HUES48 (cell line): ENCODE measurements around the gene MEI4.
"Not testable (repeated sequence)": the region's sequence is repeated elsewhere in the genome, so short reads cannot be mapped to it uniquely, and the experiment has no call there.

Experiments
- H3K27ac ChIP-seq: one replicate; pipeline ENCODE4 v1.7.0; 2013; ENCODE audit warnings: low read depth, low read length, inconsistent platforms
- H3K27me3 ChIP-seq: 2 replicates; pipeline ENCODE4 v1.6.1; 2013; ENCODE audit warnings: mild to moderate bottlenecking, low read length; ENCODE audit not compliant: control insufficient read depth, insufficient read depth
- H3K36me3 ChIP-seq: 2 replicates; pipeline ENCODE4 v1.6.1; 2013; ENCODE audit warnings: low read length; ENCODE audit not compliant: control insufficient read depth, insufficient read depth
- H3K4me1 ChIP-seq: 2 replicates; pipeline ENCODE4 v1.6.1; 2013; ENCODE audit warnings: mild to moderate bottlenecking, low read length; ENCODE audit not compliant: control insufficient read depth, insufficient read depth
- H3K4me3 ChIP-seq: 2 replicates; pipeline ENCODE4 v1.5.1; 2013; ENCODE audit warnings: mild to moderate bottlenecking, low read depth, low read length
- H3K9ac ChIP-seq: 2 replicates; pipeline ENCODE4 v1.6.1; 2013; ENCODE audit warnings: mild to moderate bottlenecking, low read depth, low read length, moderate library complexity
- H3K9me3 ChIP-seq: 2 replicates; pipeline ENCODE4 v1.6.1; 2013; ENCODE audit warnings: low read length; ENCODE audit not compliant: control insufficient read depth, insufficient read depth

The MEI4 gene

GRCh38 chr6:77638129-77638830 lies 14.6 kb upstream of the MEI4 start:
- Histone ChIP-seq H3K9me3 (no peaks in the 10 kb centered on the region), H3K27ac (no peak overlapping the region)

GRCh38 chr6:77644102-77644705 lies 8.6 kb upstream of the MEI4 start:
- no peaks in the 10 kb centered on the region for H3K27me3 ChIP-seq
- no peak overlapping the region for H3K27ac ChIP-seq
- peaks cover 6% of the 10 kb centered on the region; the same call in 1 of the 2 replicates for H3K4me1 ChIP-seq
- no peak overlapping the region for H3K4me3 ChIP-seq
- no peaks in the 10 kb centered on the region for H3K9me3 ChIP-seq
- H3K9ac ChIP-seq = no peak overlapping the region
- no peaks in the 10 kb centered on the region for H3K36me3 ChIP-seq

More at GRCh38 chr6:77638129-77638830, 14.6 kb upstream of the MEI4 start:
- no peaks in the 10 kb centered on the region for H3K27me3 ChIP-seq
- H3K4me3 ChIP-seq = no peak overlapping the region
- H3K4me1 ChIP-seq = no peaks in the 10 kb centered on the region
- H3K36me3 ChIP-seq = no peaks in the 10 kb centered on the region
- no peak overlapping the region for H3K9ac ChIP-seq

GRCh38 chr6:77650098-77650663 lies 2.7 kb upstream of the MEI4 start:
- H3K9me3 ChIP-seq = no peaks in the 10 kb centered on the region
- peaks cover 8% of the 10 kb centered on the region; the same call in 1 of the 2 replicates for H3K4me1 ChIP-seq
- H3K9ac ChIP-seq = peak overlapping the region; percentile 82
- no peaks in the 10 kb centered on the region for H3K36me3 ChIP-seq
- peak overlapping the region; percentile 71 for H3K27ac ChIP-seq
- no peaks in the 10 kb centered on the region for H3K27me3 ChIP-seq
- H3K4me3 ChIP-seq = peak overlapping the region; percentile 68

GRCh38 chr6:77653816-77654215 lies 977 bp downstream of the MEI4 start:
- H3K4me3 ChIP-seq = no peak overlapping the region
- no peaks in the 10 kb centered on the region for H3K36me3 ChIP-seq
- H3K4me1 ChIP-seq = peaks cover 4% of the 10 kb centered on the region; the same call in 1 of the 2 replicates
- no peaks in the 10 kb centered on the region for H3K27me3 ChIP-seq
- no peaks in the 10 kb centered on the region for H3K9me3 ChIP-seq
- no peak overlapping the region for H3K27ac ChIP-seq
- H3K9ac ChIP-seq = no peak overlapping the region

- not testable (repeated sequence) for H3K4me3 ChIP-seq, H3K9ac ChIP-seq, H3K4me1 ChIP-seq, H3K36me3 ChIP-seq, H3K27me3 ChIP-seq, H3K9me3 ChIP-seq, H3K27ac ChIP-seq
These were observed 2.2 kb downstream of the MEI4 start for GRCh38 chr6:77655035-77655434.

GRCh38 chr6:77656999-77657764 lies 4.3 kb downstream of the MEI4 start:
- no peaks in the 10 kb centered on the region for H3K9me3 ChIP-seq
- H3K9ac ChIP-seq = no peak overlapping the region
- H3K27ac ChIP-seq = no peak overlapping the region
- H3K4me3 ChIP-seq = no peak overlapping the region
- no peaks in the 10 kb centered on the region for H3K27me3 ChIP-seq
- no peaks in the 10 kb centered on the region for H3K36me3 ChIP-seq
- no peaks in the 10 kb centered on the region for H3K4me1 ChIP-seq

- H3K27me3 ChIP-seq = no peaks in the 10 kb centered on the region
- H3K9me3 ChIP-seq = no peaks in the 10 kb centered on the region
- H3K4me1 ChIP-seq = no peaks in the 10 kb centered on the region; the same call in 1 of the 2 replicates
- H3K4me3 ChIP-seq = no peak overlapping the region
- H3K27ac ChIP-seq = no peak overlapping the region
- no peak overlapping the region for H3K9ac ChIP-seq
- H3K36me3 ChIP-seq = no peaks in the 10 kb centered on the region
These were observed 13.5 kb downstream of the MEI4 start for GRCh38 chr6:77666340-77666739.

- Histone ChIP-seq H3K36me3 (no peaks in the 10 kb centered on the region), H3K27ac (no peak overlapping the region), H3K4me1 (no peaks in the 10 kb centered on the region; the same call in 1 of the 2 replicates), H3K27me3 (no peaks in the 10 kb centered on the region), H3K9ac (no peak overlapping the region), H3K9me3 (no peaks in the 10 kb centered on the region), H3K4me3 (no peak overlapping the region)
These were observed 14.0 kb downstream of the MEI4 start for GRCh38 chr6:77666846-77667245.

- no peaks in the 10 kb centered on the region for H3K27me3 ChIP-seq
- H3K4me3 ChIP-seq = no peak overlapping the region
- H3K36me3 ChIP-seq = no peaks in the 10 kb centered on the region
- H3K9ac ChIP-seq = no peak overlapping the region
- no peak overlapping the region for H3K27ac ChIP-seq
- no peaks in the 10 kb centered on the region; the same call in 1 of the 2 replicates for H3K4me1 ChIP-seq
- H3K9me3 ChIP-seq = no peaks in the 10 kb centered on the region
These were observed 17.1 kb downstream of the MEI4 start for GRCh38 chr6:77669913-77670312.

- Histone ChIP-seq H3K27ac (no peak overlapping the region), H3K36me3 (no peaks in the 10 kb centered on the region), H3K27me3 (no peaks in the 10 kb centered on the region), H3K9ac (no peak overlapping the region), H3K4me3 (no peak overlapping the region), H3K4me1 (no peaks in the 10 kb centered on the region; the same call in 1 of the 2 replicates), H3K9me3 (no peaks in the 10 kb centered on the region)
These were observed 21.4 kb downstream of the MEI4 start for GRCh38 chr6:77674211-77674610.
